Skeletal muscle tissue (tissue), 4 donors: ENCODE measurements around the gene SMIM5. TPM values are rescaled to one million over a fixed set of nuclear protein-coding genes. Genes with fewer than 3 reads are reported as not detected.

ENCODE experiments used
- H3K27ac ChIP-seq: one replicate; pipeline ENCODE4 v1.7.0; 2013; ENCODE audit warnings: mild to moderate bottlenecking, low read depth, low read length, inconsistent platforms
- H3K27me3 ChIP-seq, 3 donors: one replicate each; pipeline ENCODE4 v1.7.0; 2013; ENCODE audit warnings: low read length in 3 of 3; ENCODE audit not compliant: control insufficient read depth in 3 of 3, insufficient read depth in 3 of 3
- H3K36me3 ChIP-seq, 3 donors: one replicate each; pipeline ENCODE4 v1.7.0; 2013; ENCODE audit warnings: low read length in 3 of 3; ENCODE audit not compliant: control insufficient read depth in 3 of 3, insufficient read depth in 3 of 3
- H3K4me1 ChIP-seq, 3 donors: one replicate each; pipeline ENCODE4 v1.7.0; 2013; ENCODE audit warnings: low read length in 3 of 3, mild to moderate bottlenecking in 3 of 3; ENCODE audit not compliant: control insufficient read depth in 3 of 3, insufficient read depth in 3 of 3
- H3K4me3 ChIP-seq, 3 donors: one replicate each; pipeline ENCODE4 v1.7.0; 2013; ENCODE audit warnings: low read length in 3 of 3
- H3K9ac ChIP-seq, 3 donors: one replicate each; pipeline ENCODE4 v1.7.0; 2013; ENCODE audit warnings: low read length in 3 of 3, mild to moderate bottlenecking in 3 of 3, moderate library complexity in 2 of 3, low read depth in 1 of 3
- H3K9me3 ChIP-seq, 3 donors: one replicate each; pipeline ENCODE4 v1.7.0; 2013; ENCODE audit warnings: low read length in 3 of 3; ENCODE audit not compliant: control insufficient read depth in 3 of 3
- total RNA-seq: library from RNA; depleted of rRNA; stranded (reverse); fragments of >200 nt; gene quantifications from one replicate; pipeline ENCODE4 v1.2.3, GENCODE V29; 2014
- donor health status: Osteomylitis.

Gene SMIM5
- total RNA-seq, 1 donor from 2014 or later, result 3.7 TPM

- H3K9ac ChIP-seq, result peak overlapping the region in 1 of 3 donors; percentile 16
- peaks cover 0 to 10% (median 4%) of the 10 kb centered on the region in 3 donors for H3K27me3 ChIP-seq
- H3K4me3 ChIP-seq, result no peak overlapping the region
- peaks cover 15 to 27% (median 16%) of the 10 kb centered on the region in 3 donors for H3K36me3 ChIP-seq
- H3K4me1 ChIP-seq, result peaks cover 0 to 8% (median 6%) of the 10 kb centered on the region in 3 donors
- H3K9me3 ChIP-seq, result no peaks in the 10 kb centered on the region
- no peak overlapping the region for H3K27ac ChIP-seq
Observed at GRCh38 chr17:75624021-75624420, 9.2 kb upstream of the SMIM5 start.

- no peak overlapping the region for H3K27ac ChIP-seq
- H3K9ac ChIP-seq, result no peak overlapping the region
- H3K36me3 ChIP-seq, result peaks cover 12 to 26% (median 16%) of the 10 kb centered on the region in 3 donors
- no peaks in the 10 kb centered on the region for H3K9me3 ChIP-seq
- H3K4me3 ChIP-seq, result no peak overlapping the region
- H3K27me3 ChIP-seq, result peaks cover 0 to 4% (median 4%) of the 10 kb centered on the region in 3 donors
- H3K4me1 ChIP-seq, result peaks cover 0 to 8% (median 6%) of the 10 kb centered on the region in 3 donors
Observed at GRCh38 chr17:75624714-75625345, 8.4 kb upstream of the SMIM5 start.

GRCh38 chr17:75625813-75626486 lies 7.3 kb upstream of the SMIM5 start:
- no peaks in the 10 kb centered on the region for H3K27me3 ChIP-seq
- peaks cover 17 to 26% (median 18%) of the 10 kb centered on the region in 3 donors for H3K36me3 ChIP-seq
- no peaks in the 10 kb centered on the region for H3K9me3 ChIP-seq
- peaks cover 0 to 8% (median 6%) of the 10 kb centered on the region in 3 donors for H3K4me1 ChIP-seq
- no peak overlapping the region for H3K9ac ChIP-seq
- H3K4me3 ChIP-seq, result no peak overlapping the region
- no peak overlapping the region for H3K27ac ChIP-seq

GRCh38 chr17:75626496-75627038 lies 6.7 kb upstream of the SMIM5 start:
- H3K9ac ChIP-seq, result no peak overlapping the region
- no peaks in the 10 kb centered on the region for H3K9me3 ChIP-seq
- no peak overlapping the region for H3K27ac ChIP-seq
- peaks cover 0 to 8% (median 6%) of the 10 kb centered on the region in 3 donors for H3K4me1 ChIP-seq
- peaks cover 16 to 23% (median 17%) of the 10 kb centered on the region in 3 donors for H3K36me3 ChIP-seq
- no peak overlapping the region for H3K4me3 ChIP-seq
- no peaks in the 10 kb centered on the region for H3K27me3 ChIP-seq

GRCh38 chr17:75627094-75627493 lies 6.1 kb upstream of the SMIM5 start:
- peaks cover 0 to 8% (median 6%) of the 10 kb centered on the region in 3 donors for H3K4me1 ChIP-seq
- no peaks in the 10 kb centered on the region for H3K9me3 ChIP-seq
- peaks cover 16 to 23% (median 17%) of the 10 kb centered on the region in 3 donors for H3K36me3 ChIP-seq
- no peak overlapping the region for H3K4me3 ChIP-seq
- no peaks in the 10 kb centered on the region for H3K27me3 ChIP-seq
- H3K27ac ChIP-seq, result no peak overlapping the region
- H3K9ac ChIP-seq, result no peak overlapping the region

GRCh38 chr17:75628425-75628824 lies 4.8 kb upstream of the SMIM5 start:
- Histone ChIP-seq H3K4me3 (no peak overlapping the region), H3K27ac (no peak overlapping the region), H3K9ac (no peak overlapping the region), H3K36me3 (peaks cover 16 to 23% (median 17%) of the 10 kb centered on the region in 3 donors), H3K27me3 (no peaks in the 10 kb centered on the region), H3K9me3 (no peaks in the 10 kb centered on the region), H3K4me1 (peaks cover 11 to 18% (median 17%) of the 10 kb centered on the region in 3 donors)

GRCh38 chr17:75629157-75629556 lies 4.1 kb upstream of the SMIM5 start:
- H3K4me1 ChIP-seq, result peaks cover 18 to 19% (median 19%) of the 10 kb centered on the region in 3 donors
- H3K4me3 ChIP-seq, result no peak overlapping the region
- no peak overlapping the region for H3K27ac ChIP-seq
- H3K9ac ChIP-seq, result no peak overlapping the region
- H3K27me3 ChIP-seq, result no peaks in the 10 kb centered on the region
- H3K36me3 ChIP-seq, result peaks cover 16 to 23% (median 17%) of the 10 kb centered on the region in 3 donors
- H3K9me3 ChIP-seq, result no peaks in the 10 kb centered on the region

GRCh38 chr17:75630071-75630917 lies 2.9 kb upstream of the SMIM5 start:
- H3K4me3 ChIP-seq, result no peak overlapping the region
- H3K36me3 ChIP-seq, result peaks cover 12 to 16% (median 15%) of the 10 kb centered on the region in 3 donors
- H3K4me1 ChIP-seq, result peaks cover 26 to 30% (median 29%) of the 10 kb centered on the region in 3 donors
- no peak overlapping the region for H3K27ac ChIP-seq
- H3K27me3 ChIP-seq, result no peaks in the 10 kb centered on the region
- no peaks in the 10 kb centered on the region for H3K9me3 ChIP-seq
- H3K9ac ChIP-seq, result no peak overlapping the region

- H3K9me3 ChIP-seq, result no peaks in the 10 kb centered on the region
- H3K9ac ChIP-seq, result no peak overlapping the region
- peaks cover 37 to 41% (median 38%) of the 10 kb centered on the region in 3 donors for H3K4me1 ChIP-seq
- peaks cover 12 to 15% (median 14%) of the 10 kb centered on the region in 3 donors for H3K36me3 ChIP-seq
- H3K27me3 ChIP-seq, result no peaks in the 10 kb centered on the region
- H3K27ac ChIP-seq, result no peak overlapping the region
- no peak overlapping the region for H3K4me3 ChIP-seq
Observed at GRCh38 chr17:75631353-75631752, 1.9 kb upstream of the SMIM5 start.
